Measurements from ENCODE around the gene TNRC18. TPM values are rescaled to one million over a fixed set of nuclear protein-coding genes. Genes with fewer than 3 reads are reported as not detected.

Gene TNRC18
- total and polyA plus RNA-seq, 2 of the 8 experiments (the other 6 are each of a cell fraction or from before 2014, with no cell fraction given), result 1.7 to 8.6 TPM

GRCh38 chr7:5408777-5409176 is 14.9 kb downstream of the TNRC18 start (continued):
- TF ChIP-seq RFX5 (IDR thresholded peaks at IDR 0.05; ENCODE audit: borderline replicate concordance, low read depth, low read length), result no peak
- no peak for TF ChIP-seq KDM1A (IDR thresholded peaks at IDR 0.05; ENCODE audit: borderline replicate concordance, low read length)
- TF ChIP-seq SUZ12 (IDR thresholded peaks at IDR 0.05; ENCODE audit: low read length), result no peak
- no peak for TF ChIP-seq SP1 (IDR thresholded peaks at IDR 0.05; ENCODE audit: low read depth, low read length)
- TF ChIP-seq GTF2F1 (IDR thresholded peaks at IDR 0.05; ENCODE audit: borderline replicate concordance, low read depth, low read length), result no peak
- TF ChIP-seq SP2 (IDR thresholded peaks at IDR 0.05; ENCODE audit: low read length), result no peak
